GM21825 (cell line): Measurements from ENCODE around the gene R3HCC1L.
"Not testable (repeated sequence)": the region's sequence is repeated elsewhere in the genome, so short reads cannot be mapped to it uniquely, and the experiment has no call there.

Source experiments
- ATAC-seq: cut with Tn5 transposase; IDR thresholded peaks from one replicate; pipeline ENCODE4 v1.9.1; 2021; ENCODE audit warnings: mild to moderate bottlenecking, moderate library complexity; ENCODE audit not compliant: unreplicated experiment

The R3HCC1L gene

DNA sequence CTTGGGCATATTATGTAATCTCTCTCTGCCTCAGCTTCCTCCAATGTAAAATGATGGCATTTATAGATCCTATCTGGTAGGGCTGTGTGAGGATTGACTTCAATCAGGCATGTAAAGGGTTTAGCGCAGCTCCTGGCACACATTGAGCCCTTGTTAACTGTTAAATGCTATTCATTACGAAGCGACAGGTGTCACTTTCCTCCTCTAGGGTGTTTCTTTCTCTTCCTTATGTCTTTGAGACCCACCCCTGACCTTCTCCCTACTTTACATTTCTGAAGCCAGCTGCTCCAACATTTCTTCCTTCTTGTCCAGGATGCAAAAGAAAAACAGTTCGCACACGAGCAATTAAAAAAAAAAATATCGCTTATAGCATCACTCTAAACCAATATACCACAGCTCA lies 5.7 kb upstream of the R3HCC1L start:
- ATAC-seq = no peak

DNA sequence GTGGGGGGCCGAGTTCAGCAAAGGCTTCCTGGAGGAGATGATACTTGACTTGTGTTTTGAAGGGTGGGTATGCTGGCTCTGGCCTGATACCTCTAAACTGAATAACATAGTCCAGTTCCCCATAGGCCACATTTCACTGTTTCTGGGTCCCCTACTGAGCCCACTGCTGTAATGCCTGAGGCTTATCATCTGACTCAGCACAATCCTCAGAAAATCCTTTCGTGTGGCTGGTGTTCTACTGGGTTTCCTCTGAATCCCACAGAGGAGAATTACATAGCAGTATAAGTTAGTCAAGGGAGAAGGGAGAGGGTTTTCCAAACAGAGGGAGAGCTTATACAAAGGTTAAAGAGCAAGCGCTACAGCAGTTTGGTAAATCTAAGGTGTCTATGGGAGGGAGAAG lies 2.8 kb upstream of the R3HCC1L start:
- ATAC-seq = no peak

DNA sequence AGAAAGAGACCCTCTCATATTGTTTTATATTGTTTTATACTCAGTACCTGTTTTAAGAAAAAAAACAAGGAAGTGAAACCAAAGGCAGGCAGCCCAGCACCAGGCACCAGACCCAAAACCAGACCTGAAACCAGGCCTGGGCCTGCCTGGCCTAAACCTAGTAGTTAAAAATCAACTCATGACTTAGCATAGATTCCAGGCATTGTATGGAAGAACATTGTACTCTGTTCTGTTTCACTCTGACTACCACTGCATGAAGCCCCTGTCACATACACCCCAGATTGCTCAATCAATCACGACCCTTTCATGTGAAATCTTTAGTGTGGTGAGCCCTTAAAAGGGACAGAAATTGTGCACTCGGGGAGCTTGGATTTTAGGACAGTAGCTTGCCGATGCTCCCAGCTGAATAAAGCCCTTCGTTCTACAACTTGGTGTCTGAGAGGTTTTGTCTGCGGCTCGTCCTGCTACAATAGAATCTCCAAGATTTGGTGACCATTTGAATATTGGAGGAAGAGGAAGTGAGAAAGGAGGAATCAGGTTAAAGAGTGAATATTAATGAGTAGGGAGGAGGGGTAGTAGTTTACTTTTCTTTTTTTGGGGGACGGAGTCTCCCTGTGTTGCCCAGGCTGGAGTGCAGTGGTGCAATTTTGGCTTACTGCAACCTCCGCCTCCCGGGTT lies 1.2 kb upstream of the R3HCC1L start:
- peak; percentile 57 for ATAC-seq

DNA sequence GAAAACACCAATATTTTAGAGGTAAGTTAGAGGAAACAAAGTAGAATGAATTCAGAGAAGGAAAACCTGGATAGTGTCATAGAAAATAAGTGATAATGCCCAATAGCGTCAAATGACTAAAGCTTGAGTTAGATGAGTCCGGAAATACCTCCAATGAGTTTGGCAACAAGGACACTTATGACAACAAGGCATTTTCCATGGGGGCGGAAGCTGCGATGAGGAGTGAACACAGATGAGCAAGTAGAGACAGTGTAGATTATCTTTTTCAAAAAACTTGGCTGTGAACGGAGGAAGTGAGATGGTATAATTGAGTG lies 383 bp upstream of the R3HCC1L start:
- ATAC-seq = no peak

DNA sequence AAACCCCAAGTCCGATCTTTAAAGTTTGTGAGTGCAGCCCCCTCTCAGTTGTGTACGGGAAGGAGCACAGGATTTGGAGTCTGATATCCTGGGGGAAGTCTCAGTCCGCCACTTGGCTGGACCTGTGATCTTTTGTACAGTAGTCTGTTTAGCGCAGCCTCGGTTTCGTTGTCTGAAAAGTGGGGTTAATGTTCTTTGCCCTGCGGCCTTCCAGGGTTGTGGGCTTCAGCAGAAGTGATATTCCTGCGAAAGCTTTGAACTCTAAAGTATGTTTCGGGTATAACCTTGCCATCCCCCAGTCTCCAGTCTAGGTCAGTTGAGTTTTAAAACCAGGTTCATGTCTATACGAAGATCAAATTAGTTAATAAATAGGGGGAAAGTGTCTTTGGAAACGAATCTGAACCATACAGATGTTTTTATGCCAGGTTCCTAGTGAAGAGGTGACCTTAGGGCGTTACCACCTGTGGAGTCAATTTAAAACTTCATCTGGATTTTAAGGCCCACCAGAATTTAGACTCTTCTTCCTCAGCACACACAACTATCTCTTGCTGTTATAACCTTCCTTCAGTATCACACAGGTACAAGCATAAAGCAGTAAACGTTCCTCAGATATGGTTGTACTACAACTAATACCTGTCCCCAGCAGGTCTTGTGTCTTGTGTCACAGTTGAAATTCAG lies 904 bp downstream of the R3HCC1L start:
- peak; percentile 5 for ATAC-seq

DNA sequence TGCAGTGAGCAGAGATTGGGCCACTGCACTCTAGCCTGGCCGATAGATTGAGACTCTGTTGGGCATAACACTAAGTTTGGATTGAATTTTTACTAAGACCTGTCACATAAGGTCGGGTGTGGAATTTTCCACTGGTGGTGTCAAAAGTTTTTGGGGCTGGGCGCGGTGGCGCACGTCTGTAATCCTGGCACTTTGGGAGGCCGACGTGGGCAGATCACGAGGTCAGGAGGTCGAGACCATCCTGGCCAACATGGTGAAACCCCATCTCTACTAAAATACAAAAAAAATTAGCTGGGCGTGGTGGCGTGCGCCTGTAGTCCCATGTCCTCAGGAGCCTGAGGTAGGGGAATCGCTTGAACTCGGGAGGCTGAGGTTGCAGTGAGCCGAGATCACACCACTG lies 2.3 kb downstream of the R3HCC1L start:
- ATAC-seq = not testable (repeated sequence)

DNA sequence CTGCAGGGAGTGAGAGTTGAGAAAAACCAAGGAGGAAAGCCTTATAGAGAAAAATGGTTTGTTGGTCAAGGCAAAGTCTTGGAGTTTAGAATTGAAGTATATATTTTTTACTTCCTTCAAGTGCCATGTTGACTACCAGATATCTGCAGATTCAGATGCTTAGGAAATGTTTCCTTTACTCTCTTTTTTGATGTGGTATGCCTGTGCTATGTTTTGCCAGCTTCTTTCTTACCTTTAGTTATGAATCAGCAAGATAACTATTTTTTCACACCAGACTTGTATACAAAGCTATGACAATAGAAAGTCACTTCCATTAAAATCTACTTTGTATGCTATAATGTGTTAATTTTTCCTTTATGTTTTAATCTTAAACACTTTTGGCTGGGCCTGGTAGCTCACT lies 3.6 kb downstream of the R3HCC1L start:
- ATAC-seq = no peak

DNA sequence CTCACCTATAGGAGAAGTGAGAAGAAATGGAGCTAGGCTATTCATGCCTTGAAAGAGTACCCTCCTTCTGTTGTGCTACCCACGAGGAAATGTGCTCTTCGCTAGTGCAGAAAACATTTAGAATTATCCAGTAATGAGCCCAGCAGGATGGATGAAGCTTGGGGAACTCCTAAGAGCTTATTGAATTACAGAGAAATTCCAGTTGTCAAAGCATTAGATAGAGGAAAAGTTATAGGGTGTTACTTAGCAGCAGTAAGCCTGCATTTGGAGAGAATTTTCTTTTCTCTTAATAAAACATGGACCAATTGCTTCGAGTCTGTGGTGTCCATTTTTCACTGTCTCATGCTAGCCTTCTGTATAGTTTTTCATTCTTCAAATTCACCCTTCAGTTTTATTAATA lies 5.0 kb downstream of the R3HCC1L start:
- ATAC-seq = no peak

DNA sequence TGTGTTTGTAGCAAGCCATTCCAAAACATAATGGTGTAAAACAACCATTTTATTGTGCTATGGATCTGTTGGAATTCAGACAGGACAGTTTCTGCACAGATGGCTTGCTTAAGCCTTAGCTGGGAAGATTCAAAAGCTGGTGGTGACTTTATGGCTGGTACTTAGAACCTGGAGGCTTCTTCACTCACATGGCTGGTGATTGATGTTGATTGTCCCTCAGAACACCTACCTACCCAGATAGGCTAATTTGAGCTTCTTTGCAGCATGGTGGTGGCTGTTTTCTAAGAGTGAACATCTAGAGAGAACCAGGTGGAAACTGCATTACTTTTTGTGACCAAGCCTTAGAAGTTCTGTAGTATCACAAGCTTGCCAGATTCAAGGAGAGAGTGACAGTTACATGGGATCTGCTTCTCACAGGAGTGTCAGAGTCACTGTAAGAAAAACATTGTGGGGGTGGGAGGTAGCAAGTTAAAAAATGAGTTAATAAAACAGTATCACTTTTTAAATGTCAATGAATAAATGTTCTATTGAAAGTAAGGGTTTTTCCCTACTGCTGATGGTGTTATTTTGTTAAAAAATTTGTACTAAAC lies 7.1 kb downstream of the R3HCC1L start:
- ATAC-seq = no peak

DNA sequence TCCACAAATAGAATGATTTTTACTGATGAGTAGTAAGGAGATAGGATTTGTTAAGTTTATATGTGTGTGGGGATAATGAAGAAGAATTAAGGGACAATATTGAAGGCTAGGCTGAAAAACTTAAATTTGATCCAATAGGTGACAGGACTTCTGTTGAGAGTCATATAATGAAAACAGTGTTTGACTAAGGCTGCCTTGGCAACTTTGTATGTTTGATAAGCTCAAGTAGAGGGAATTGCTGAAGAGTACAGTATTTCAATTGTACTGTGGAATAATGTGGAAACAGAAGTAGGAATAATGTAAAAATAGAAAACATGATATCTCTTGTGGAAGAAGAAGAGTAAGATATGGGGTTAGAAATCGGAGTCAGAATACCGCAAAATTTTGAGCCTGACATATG lies 10.5 kb downstream of the R3HCC1L start:
- no peak for ATAC-seq

DNA sequence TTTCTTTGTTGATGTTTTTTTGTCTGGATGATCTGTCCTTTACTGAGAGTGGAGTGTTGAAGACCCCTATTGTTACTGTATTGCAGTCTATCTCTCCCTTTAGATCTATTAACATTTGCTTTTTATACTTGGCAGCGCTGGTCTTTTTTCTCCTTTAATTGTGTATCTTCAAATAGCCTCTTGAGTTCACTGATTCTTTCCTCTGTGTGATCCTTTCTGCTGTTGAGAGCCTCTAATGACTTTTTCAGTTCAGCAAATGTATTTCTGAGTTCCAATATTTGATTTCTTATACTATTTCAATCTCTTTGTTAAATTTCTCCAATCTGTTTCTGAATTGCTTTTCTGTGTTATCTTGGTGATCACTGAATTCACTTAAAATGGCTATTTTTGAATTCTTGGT lies 15.4 kb downstream of the R3HCC1L start:
- ATAC-seq = no peak

DNA sequence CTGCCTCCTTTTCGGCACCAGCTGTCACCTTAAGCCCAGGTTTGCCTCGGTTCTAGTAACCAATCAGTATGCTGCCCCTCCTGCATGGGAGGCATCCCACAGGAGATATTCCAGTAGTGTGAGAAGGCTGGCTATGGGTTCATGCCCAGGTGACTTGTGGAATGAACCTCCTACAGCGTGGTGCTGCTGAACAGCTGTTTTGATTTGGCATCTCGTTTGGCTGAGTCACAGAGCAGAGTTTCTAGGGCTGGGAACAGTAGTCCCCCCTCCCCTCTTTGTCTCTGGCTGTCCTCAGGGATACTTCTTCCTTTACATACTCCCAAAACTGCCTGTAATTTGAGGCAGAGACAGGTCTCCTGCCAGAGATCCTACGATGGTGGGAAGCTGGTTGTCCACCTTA lies 16.1 kb downstream of the R3HCC1L start:
- no peak for ATAC-seq

DNA sequence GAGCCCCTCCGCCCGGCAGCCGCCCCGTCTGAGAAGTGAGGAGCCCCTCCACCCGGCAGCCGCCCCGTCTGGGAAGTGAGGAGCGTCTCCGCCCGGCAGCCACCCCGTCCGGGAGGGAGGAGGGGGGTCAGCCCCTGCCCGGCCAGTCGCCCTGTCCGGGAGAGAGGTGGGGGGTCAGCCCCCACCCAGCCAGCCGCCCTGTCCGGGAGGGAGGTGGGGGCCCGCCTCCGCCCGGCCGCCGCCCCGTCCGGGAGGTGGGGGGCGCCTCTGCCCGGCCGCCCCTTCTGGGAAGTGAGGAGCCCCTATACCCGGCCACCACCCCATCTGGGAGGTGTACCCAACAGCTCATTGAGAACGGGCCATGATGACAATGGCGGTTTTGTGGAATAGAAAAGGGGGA lies 18.3 kb downstream of the R3HCC1L start:
- ATAC-seq = not testable (repeated sequence)

DNA sequence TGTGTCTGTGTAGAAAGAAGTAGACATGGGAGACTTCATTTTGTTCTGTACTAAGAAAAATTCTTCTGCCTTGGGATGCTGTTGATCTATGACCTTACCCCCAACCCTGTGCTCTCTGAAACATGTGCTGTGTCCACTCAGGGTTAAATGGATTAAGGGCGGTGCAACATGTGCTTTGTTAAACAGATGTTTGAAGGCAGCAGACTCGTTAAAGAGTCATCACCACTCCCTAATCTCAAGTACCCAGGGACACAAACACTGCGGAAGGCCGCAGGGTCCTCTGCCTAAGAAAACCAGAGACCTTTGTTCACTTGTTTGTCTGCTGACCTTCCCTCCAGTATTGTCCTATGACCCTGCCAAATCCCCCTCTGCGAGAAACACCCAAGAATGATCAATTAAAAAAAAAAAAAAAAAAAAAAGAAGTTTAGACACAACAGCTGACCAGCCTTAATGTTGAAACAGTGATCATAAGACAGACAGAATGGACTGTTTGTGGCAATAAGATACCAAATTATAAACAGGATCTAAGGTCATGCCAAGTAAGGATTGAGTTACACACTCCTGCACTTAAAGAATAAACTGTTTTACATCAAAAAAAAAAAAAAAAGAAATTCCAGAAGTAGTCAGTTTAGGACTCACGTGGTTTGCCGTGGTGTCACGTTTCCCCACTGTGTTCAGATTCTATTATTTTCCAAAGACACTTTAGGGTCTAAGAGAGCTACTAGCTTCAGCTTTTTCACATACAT lies 18.9 kb downstream of the R3HCC1L start:
- not testable (repeated sequence) for ATAC-seq

DNA sequence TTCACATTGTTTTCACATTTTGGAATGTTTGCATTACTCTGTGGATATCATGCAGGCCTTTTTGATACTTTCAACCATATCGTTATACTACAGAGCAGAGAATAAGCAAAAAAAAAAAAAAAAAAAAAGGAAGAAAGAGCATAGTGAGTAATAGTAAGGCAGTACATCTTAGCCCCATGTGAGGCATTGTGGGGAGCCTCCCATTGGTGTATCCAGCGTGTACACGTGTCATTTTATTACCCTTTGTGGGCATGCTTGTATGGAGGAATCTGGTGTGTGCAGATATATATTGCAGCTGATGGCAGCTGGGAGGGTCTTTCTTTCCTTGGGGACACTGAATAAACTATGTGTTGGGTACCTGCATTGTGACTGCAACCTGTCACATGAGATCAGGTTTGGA lies 19.6 kb downstream of the R3HCC1L start:
- no peak for ATAC-seq

DNA sequence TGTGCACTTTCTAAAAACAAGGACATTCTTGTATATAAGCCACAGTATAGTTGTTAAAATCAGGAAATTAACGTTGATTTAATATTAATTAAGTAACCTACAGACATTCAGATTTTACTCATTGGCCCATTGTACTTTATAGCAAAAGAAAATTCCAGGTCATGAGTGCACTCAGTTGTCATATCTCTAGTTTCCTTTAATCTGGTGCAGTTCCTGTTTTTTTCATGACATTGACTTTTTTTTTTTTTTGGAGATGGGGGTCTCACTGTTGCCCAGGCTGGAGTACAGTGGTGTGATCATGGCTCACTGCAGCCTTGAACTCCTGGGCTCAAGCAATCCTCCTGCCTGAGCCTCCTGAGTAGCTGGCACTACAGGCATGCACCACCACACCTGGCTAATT lies 24.1 kb downstream of the R3HCC1L start:
- ATAC-seq = no peak

DNA sequence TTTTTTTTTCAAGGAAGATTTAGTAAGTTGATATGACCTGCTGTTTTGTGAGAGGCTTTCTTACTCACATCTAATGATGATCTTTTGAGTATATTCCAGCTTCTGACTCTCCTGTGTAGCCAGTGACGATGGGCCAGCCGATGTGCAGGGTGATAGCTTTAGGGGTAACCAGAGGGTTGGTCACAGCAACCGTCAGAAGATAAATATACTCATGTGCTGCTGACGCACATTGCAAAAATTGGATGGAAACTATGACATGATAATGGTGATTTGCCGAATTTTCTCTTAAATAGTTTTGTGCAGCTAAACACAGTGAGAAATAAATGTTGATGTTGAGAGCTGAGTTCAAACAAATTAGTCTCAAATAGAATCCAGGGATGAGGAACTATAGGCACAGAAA lies 29.5 kb downstream of the R3HCC1L start:
- ATAC-seq = no peak

DNA sequence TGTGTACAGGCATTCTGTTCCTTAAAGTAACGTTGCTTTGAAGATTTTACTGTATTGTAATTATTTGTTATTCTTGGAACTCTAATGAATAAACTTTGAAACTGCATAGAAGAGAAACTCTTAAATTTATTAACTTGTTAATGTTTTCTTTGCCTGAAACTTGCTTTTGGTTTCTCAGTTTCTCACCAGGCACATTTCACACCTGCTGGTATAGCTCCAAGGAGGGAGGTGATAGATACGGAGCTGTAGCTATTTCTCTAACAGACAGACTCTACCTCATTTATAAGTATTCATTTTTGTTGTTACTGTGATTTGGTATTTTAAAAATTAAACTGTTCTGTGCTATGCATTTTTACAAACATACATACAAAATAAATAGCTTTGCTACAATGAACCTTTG lies 32.7 kb downstream of the R3HCC1L start:
- peak; percentile 49 for ATAC-seq

DNA sequence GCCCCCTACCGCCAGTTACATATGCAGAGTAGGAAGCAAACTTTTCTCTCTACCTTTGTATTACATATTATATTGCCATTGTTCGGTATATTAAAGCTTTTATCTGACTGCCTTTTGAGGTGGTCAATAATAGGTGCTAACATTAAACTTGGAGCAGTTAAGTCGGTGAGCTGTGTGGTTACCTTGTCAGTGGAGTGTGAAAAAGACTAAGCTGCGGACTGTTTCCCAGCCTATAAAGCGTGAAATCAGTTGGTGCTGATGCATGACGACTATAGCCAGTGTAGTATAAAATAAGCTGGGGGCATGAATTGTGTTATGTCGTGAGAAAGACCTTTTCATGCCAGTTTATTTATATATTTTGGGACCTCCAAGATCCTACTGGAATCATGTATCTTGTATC lies 33.7 kb downstream of the R3HCC1L start:
- no peak for ATAC-seq

DNA sequence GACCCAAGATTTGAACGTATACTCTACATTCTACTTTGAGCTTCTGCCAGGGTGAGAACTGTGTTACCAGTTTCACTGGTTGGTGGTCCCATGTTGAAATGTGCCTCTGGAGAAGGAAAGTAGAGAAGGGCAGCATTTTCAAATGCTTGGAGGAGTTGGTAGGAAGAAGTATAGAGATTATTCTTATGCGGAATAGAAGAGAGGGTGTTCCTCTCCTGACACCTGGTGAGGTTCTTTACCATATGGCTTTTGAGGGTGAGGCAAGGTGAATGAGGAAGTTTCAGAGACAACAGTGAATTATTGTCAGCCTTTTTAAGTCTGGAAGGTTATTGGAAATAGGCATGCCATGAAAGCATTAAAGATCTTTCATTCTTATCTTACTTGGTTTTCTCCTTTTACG lies 34.3 kb downstream of the R3HCC1L start:
- ATAC-seq = no peak

DNA sequence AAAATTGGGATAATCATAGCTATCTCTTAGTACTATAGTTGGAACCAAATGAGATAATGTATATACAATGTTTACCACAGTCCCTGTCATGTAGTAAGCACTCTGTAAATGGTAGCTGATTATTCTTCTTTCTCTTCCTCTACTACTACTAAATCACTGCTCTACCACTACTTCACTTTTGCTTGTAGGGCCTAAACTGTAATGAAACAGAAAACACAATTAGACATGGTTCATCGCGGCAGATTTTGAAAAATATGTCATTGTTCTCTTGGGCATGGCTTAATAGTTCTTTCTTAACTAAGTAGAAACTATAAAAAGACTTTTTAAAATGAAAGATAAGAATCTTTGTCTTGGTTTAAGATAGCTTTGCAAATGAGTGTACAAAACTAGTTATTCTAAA lies 34.9 kb downstream of the R3HCC1L start:
- ATAC-seq = no peak
